NCI-H2107 treated with DMSO at 0.1 percent for 48 hours (cell line): ENCODE measurements around the gene SLC37A4.
"Not testable (repeated sequence)": the region's sequence is repeated elsewhere in the genome, so short reads cannot be mapped to it uniquely, and the experiment has no call there.

ENCODE experiments used
- DNase-seq: peaks from one replicate; lab custom pipeline; 2025; ENCODE audit not compliant: unreplicated experiment; lab: John Stamatoyannopoulos, UW

Gene SLC37A4

DNA sequence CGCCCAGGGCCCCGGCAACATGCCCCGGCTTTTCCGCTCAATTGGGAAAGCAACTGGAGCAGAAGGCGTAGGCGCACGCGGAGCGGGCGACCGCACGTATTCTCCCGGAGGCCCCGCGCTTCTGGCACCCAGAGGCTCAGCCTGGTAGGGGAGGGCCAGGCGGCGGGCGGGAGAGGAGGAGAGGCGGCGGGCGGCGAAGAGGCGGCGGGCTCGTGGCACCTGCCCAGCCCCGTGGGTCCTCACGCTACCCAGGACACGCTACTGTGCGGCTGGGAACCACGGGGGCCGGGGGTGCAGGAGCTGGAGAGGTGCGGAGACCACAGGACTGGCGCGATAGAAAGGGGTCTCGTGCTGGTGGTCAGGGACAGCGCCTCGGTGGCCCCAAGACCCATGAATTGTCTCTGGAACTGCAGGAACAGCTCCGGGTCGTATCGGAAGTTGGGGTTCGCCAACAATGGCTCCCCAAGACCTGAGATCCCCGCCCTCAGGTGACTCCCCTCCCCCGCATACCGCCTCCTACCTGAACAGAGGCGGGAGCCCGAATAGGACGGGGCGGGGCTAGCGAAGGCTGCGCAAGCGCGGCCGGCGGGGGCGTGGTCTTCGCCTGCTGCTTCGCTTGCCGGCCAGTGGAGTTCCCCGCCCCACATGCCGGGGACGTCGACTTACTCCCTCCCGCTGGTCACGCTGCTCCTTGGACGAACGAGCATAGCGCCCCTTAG lies at the start of gene SLC37A4:
Gene SLC37A4 (minus strand): TSS at position 549 of the 719 bp plus-strand sequence.
- DNase-seq = peak; percentile 87

DNA sequence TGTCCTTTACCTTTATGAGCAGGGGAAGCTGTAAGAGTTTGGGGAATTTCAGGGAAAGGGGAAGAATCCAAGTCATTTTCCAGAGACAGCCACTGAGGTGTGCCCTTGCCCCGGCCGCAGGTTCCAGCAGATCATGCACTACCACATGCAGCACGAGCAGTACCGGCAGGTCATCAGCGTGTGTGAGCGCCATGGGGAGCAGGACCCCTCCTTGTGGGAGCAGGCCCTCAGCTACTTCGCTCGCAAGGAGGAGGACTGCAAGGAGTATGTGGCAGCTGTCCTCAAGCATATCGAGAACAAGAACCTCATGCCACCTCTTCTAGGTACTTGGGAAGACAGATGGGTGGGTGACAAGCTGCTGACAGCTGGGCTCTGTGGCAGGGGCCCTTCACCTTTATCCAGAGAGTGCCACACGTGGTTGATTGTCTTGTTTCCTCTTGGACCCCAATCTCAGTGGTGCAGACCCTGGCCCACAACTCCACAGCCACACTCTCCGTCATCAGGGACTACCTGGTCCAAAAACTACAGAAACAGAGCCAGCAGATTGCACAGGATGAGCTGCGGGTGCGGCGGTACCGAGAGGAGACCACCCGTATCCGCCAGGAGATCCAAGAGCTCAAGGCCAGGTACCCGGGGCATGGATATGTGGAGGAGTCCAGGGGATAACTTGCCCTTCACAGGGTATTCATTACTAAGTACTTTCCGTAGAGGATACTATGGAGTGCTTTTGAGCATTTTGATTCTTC lies 48.2 kb upstream of the SLC37A4 start:
- DNase-seq = no peak

DNA sequence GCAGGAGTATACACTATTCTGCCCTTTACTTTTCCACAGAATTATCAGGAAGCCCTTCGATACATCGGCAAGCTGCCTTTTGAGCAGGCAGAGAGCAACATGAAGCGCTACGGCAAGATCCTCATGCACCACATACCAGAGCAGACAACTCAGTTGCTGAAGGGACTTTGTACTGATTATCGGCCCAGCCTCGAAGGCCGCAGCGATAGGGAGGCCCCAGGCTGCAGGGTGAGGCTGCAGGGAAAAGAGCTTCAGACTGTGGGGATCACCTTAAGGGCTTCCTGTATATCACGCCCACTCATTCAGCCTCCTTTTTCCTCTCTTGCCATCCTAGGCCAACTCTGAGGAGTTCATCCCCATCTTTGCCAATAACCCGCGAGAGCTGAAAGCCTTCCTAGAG lies 47.2 kb upstream of the SLC37A4 start:
- DNase-seq = no peak

DNA sequence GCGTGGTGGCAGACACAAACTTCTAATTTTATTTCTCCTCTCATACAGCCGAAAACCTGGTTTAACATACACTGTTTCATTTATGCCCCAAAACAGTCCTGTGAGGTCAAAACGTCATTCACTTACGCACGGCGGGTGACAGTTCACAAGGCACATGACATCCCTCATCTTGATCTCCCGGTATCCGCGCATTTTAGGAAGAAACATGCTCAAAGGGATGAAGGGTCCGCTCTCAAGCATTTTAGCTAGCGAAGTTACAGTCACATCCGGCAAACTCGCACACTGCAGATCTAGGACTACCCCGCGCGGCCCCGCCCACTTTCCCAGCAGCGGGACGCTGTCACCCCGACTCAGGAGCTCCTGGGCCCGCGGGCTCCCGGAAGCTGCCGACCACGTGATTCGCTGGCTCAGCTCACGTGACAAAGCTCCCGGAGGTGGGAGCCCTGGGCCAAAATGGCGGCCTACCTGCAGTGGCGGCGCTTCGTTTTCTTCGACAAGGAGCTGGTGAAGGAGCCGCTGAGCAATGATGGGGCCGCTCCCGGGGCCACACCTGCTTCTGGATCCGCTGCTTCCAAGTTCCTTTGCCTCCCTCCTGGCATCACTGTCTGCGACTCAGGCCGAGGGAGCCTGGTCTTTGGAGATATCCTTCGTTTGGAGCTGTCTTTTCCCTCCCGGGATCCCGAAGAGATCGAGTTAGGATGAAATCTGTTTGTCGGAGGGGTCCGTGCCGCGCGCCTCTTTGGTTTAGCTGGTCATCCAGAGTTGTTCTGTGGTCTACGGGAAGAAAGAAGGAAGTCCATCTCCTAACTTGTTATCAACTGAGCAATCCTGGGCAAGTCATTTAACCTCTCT lies 36.9 kb upstream of the SLC37A4 start, which contains the start of gene VPS11:
Gene VPS11 (plus strand): TSS at position 448 of the 852 bp plus-strand sequence. CDS start 6 bp downstream, at position 454.
- DNase-seq = peak; percentile 78

DNA sequence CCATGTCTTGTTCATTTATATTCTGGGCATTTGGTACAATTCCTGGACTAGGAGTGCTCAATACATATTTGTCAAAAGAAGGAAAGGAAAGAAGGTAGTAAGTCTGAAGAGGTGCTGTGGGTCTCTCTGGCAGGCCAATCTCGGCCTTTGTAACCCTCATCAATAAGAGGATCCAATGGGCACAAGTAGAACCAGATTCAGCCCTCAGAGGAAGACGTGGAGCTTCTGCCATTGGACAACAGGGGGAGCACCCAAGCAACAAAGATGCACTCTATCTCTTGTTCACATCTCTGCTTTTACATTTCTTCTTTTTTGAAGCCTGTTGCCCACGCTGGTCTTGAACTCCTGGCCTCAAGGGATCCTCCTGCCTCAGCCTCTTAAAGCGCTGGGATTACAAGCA lies 34.7 kb upstream of the SLC37A4 start:
- DNase-seq = no peak

DNA sequence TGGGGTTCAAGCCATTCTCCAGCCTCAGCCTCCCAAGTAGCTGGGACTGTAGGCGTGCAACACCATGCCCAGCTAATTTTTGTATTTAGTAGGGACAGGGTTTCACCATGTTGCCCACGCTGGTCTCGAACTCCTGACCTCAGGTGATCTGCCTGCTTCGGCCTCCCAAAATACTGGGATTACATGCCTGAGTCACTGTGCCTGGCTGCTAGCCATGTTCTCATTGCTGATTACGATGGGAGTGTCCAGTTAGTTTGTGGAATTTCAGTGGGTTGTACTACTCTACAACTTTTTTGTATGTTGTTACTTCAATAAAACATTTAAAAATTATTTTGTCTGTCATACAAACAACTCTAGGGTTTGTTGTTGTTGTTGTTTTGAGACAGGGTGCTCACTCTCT lies 32.1 kb upstream of the SLC37A4 start:
- no peak for DNase-seq

DNA sequence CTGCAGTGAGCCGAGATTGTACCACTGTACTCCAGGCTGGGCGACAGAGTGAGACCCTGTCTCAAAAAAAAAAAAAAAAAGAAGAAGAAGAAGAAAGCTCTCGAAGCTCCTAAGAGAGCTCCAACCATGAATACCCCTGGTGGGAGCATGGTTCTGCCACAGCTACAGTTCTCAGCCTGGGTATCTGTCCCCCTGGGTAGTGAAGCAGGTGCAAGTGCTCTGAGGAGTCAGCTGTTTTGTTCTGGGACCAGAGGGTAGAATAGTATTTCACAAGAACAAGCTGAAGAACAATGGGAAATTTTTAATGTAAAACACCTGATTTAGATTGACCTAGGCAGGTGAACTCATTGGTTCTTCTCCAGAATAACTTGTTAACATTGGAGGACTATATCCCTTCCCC lies 30.6 kb upstream of the SLC37A4 start:
- no peak for DNase-seq

DNA sequence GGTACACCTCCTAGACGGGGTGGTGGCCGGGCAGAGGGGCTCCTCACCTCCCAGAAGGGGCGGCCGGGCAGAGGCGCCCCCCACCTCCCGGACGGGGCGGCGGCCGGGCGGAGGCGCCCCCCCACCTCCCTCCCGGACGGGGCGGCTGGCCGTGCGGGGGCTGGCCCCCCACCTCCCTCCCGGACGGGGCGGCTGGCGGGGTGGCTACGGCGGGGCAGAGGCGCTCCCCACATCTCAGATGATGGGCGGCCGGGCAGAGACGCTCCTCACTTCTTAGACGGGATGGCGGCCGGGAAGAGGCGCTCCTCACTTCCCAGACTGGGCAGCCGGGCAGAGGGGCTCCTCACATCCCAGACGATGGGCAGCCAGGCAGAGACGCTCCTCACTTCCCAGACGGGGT lies 28.5 kb upstream of the SLC37A4 start:
- DNase-seq = not testable (repeated sequence)

DNA sequence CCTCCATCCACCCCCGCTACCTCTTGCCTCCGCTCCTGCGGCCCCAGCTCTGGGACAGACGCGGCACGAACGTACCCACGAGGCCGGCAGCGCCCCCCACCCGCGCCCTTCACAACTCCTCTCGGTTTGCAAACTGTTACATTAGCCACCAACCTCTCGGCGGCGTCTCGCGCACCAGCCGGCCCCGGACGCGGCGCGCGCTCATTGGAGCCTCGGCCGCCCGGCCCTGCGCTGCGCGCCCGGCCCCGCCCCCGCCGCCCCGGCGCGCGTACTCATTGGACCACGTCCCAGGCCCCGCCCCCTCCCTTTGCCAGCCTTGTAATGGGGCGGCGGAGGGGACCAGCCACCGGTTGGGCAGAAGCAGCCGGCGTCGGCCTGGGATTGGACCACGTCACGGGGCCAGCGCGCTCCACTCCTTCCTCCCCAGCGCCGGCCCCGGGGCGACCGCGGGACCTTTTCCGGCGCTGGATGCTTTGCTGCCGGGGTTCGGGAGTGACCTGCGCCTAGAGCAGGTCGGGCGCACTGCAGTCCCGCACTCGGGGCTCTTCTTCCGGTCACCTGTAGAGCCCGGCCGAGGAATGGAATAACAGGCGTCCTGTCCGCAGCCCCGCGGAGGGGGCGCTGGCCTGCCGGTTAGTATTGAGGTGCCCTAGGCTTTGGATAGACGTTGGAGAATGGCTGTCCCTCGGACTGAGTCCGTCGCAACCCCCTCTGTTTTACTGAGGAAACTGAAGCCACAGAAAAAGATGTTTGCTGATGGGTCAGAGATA lies 26.5 kb upstream of the SLC37A4 start, which contains the start of gene HYOU1:
Gene HYOU1 (minus strand): TSS at position 206 of the 770 bp plus-strand sequence. CDS start 1,045 bp downstream, outside the sequence.
- peak; percentile 83 for DNase-seq

DNA sequence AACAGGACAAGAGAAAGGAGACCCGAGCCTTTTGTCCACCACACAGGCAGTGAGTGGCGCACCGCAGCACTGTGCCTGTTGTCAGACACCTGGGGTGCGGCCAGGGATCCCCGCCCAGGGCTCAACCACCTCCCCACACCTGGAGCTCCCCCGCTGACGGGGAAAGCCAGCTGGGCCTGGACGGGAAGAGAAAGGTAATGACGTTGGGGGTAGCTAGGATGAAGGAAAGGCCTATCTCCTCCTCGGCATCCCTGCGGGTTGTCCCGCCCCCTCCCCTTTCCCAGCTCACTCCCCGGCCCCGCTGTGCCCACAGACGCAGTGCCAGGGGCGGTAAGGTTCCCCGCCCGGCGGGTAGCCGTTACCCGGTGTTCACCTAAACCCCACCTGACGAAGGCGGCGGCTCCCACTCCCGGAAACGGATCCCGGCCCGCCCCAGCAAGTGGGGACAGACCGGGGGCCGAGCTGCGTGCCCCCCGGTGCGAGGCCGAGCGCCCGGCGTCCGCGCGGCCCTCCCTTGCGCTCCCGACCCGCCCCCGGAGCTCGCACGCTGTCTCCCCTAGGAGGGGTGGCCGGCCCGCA lies 25.8 kb upstream of the SLC37A4 start:
- peak; percentile 10 for DNase-seq

DNA sequence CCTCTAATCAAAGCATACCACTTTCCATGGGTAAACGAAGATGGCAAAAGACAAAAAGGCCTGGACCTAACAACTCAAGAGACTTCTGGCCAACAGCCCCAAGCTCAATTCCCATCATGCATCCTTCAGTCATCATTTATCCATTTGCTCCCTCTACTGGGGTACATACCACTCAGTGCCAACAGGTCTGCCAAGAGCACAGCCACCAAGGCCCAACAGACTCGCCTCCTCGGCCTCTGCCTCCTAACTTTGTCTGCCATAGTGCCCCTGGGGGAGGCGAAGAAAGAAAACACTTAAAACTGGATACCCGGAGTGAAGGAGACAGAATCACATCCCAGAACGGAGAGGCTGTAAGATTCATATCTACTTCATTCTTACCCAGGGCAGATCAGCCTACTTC lies 25.2 kb upstream of the SLC37A4 start:
- no peak for DNase-seq

DNA sequence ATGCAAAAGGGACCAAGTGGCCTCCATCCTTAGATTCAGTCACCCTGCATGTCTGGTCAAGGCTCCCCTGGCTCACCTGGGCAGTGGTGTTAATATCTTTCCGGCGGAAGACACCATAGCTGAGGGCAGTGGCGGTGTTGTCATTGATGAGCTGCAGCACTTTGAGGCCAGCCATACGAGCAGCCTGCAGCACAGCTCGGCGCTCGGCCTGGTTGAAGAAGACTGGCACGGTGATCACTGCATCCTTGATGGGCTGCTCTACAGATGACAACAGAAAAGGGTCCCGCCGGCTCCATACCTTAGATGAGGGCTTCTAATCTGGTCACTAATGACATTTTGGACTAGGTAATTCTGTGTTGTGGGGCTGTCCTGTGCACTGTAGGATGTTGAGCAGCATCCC lies 23.7 kb upstream of the SLC37A4 start:
- no peak for DNase-seq

DNA sequence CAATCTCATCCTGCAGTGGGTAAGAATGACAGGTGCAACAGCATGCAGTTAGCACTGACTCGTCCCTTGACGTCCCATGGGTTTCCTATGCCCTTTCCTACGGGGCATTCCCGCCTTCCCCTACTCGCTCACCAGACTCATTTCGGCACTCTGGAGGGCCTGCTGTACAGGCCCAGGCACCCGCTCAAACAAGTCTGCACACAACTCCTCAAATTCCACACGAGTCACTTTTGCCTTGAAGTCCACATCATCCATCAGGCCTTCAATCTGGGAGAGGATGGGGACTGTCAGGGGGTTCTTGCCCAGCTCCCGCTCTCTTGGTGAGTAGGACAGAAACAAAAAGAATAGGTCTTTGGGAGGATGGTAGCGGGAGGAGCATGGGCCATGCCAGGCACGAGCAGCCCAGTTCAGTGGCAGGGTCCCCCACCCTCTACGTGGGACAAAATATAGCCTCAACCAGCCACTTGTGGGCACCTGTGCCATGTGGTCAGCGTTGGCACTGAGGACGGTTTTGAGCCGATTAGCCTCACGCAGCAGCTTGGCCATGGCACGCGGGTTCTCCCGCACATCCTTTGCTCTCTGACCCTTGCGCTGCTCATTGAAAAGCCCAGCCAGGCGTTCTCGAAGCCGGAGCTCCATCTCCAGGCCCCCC lies 21.6 kb upstream of the SLC37A4 start:
- DNase-seq = no peak

DNA sequence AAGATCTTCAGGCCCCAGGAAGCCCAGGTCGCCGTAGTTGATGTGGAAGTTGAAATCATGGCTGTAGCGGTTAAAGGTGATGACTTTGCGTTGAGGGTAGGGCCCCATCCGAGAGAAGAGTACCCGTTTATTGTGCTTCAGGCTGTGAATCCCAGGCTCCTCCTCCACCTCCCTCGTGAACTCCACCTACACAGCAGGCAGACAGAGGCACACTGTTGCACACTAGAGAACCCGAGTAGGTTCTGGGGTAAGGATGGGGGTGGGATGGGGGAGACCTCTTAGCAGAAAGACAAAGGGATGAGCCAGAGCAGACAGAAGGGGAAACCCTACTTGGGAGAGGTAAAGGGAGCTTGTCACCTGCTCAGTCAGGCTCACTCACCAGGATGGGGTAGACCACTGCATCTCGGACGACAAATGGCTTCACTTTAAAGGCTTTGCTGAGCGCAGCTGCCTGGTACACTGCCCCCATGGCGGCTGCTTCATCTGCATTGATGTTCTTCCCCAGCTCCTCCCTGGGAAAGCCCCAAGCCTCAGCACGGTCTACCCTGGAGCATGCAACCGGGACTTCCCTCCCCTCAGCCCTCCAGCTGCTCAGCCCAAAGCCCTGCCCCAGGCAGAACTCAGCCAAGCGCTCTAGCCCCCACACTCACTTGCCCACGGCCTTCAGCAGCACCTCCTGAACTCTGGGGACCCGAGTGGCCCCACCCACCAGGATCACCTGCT lies 20.9 kb upstream of the SLC37A4 start:
- DNase-seq = no peak

DNA sequence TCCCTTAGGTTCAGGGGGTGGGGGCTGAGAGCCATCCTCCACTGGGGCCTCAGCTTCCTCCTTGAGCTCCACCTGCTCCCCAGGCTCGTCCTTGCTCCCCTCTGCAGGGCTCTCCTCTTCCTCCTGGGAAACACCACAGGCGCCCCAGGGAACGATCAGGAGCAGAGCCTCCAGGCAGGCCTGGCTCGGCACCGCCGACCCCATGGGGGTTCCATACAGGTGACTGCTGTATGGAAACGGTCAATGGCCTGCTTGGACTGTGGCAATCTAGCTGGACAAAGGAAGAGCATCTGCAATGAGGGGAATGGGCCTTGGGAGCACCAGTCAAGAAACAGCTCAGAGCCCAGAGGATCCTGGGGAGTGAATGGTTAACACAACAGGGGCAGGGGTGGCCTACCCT lies 18.4 kb upstream of the SLC37A4 start:
- DNase-seq = no peak

DNA sequence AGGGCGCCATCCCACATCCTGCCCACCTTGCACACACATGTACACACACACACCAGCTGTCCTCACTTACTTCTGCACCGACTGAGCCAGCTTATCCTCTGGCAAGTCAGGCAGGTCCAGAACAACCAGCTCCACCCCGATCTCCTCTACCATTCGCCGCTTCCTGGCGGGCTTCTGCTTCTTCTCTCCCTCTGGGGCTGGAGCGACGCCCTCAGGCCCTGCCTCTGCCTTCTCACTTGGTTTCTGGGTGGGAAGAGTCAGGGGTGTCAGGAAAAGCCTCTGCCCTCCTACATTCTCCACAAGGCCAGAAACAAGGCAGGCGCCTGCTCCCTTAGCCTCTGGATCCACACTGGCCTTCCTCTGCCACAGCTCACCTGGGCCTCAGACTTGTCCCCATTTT lies 18.0 kb upstream of the SLC37A4 start:
- no peak for DNase-seq

DNA sequence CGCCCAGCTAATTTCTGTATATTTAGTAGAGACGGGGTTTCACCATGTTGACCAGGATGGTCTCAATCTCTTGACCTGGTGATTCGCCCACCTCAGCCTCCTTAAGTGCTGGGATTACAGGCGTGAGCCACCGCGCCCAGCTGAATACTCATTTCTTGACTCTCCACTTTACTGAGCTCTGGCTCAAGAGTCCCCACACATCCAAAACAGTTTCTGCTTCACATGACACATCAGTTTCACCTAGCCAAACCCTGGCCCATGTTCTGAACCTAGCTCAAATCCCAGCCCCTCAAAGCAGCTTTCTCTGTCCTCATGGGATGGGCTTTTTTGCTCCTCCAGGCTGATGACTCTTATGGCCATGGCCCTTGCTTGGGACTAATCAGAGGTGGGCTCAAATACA lies 16.5 kb upstream of the SLC37A4 start:
- no peak for DNase-seq

DNA sequence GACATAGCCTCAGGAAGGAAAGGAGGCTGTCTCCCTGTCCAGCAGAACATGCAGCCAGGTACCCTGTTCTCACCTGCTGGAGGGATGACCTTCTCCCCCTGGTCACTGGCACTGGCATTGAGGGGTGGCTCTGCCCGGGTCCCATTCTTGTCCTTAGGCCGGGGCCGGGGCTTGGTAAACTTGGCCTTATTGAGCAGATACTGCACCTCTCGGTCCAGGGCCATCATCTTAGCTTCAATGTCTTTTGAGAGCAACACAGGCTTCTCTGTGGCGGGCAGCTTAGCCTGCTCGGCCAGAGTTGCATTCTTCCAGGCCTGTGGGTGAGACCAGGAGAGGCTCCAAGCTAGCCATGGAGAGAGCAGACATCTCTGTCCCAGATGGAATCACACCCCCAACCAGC lies 15.8 kb upstream of the SLC37A4 start:
- DNase-seq = no peak

DNA sequence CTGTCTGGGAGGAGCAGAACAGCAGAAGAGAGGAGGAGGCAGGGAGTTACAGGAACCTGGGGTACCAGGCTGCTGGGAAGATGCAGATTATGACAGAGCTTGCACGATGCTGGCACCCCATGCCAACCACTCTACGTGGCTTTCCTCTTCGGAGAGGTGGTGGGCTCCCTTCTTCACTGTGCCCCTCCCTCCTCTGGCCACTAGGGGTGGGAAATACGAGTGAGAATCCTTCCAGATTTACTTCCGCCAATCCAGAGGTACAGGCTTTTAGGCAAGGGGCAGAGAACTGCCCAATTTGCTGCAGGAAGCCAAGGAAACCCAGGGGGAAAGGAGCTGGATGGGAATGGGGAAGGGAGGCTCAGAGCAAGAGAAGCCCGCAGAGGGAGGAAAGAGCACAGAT lies 14.0 kb upstream of the SLC37A4 start:
- no peak for DNase-seq
